Activated CD8-positive, alpha-beta memory T cell treated with anti-CD3 and anti-CD28 coated beads for 48 hours (primary cell): ENCODE data around the gene RGS17.

Experiments
- DNase-seq, 3 experiments: peaks; one replicate each; pipeline ENCODE4 v3.0.0-alpha.2; 2020; ENCODE audit warnings: low read depth in 2 of 3, low spot score in 2 of 3

RGS17 gene

DNA sequence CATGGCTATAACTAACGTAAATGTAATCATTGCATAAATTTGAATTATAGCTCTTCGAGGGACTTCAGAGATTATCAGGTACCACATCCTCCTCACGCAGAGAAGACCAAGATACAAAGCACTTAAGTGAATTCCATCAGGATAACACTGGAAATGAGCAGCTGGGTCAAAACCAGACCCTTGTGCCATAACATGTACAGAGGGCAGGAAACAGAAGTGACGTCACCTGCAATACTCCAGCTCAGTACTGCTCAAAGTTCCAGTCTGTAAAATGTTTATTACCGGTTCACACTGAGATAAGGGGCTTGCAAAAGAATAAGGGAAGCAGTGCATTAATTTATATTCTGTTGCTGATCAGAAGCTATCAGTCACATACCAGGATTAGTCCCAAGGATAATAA lies 45.8 kb downstream of the RGS17 start:
- no peak for DNase-seq

- no peak for DNase-seq
These were observed 46.7 kb downstream of the RGS17 start for GRCh38 chr6:153084393-153084792.

DNA sequence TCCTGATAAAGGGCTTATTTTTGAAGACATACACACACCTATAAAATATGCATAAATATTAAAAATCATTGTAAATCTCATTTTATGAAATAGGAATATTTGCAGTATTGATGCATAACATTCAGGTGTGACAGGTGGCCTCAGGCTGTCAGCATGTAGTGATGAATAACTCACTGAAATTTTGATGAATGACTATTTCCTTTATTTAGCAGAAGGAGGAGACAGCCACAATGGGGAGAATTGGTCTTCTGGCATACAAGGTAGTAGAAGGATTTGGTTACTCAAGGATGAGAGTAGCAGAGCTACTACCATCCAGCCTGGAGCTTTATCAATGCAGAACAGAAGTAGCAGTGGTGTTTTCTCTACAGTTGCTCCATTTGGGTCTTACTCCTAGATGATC lies 47.2 kb downstream of the RGS17 start:
- no peak for DNase-seq

- DNase-seq = no peak
These were observed 49.2 kb downstream of the RGS17 start for GRCh38 chr6:153081914-153082313.

DNA sequence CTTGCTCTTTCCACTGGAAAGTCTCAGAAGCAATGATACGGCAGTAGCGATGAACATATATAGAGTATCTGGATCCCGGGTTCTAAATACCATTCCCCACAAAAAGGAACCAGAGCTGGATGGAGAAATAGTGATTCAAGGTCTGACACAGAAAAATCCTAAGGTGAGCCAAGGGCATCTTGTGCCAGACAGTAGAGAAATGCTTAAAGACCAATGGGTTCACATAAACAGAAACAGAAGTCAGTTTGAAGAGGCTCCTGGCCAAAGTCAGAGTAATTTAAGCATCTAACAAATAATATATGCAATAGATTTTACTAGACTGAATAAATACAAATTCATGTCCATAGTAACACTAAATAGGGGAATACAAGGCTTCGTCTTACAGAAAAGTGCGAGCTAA lies 54.7 kb downstream of the RGS17 start:
- no peak for DNase-seq

- no peak for DNase-seq
These were observed 56.3 kb downstream of the RGS17 start for GRCh38 chr6:153074761-153075160.

DNA sequence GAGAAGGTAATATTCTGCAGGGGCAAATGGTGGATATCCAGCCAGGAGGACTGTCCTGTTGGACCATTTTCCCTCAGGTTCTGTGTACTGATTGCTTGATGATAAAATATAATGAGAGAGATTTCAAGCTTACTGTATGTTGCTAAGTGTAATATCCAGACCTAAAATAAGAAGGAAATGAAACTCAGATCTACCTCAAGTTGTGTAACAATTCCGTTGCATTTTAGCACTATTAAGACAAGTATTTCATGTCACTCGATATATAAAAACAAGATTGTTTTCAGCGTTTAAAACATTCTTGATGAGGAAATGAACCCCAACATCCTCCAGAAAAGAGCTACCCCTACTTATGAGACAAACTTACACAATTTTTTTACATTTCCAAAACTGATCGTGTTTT lies 57.2 kb downstream of the RGS17 start:
- DNase-seq = no peak

DNA sequence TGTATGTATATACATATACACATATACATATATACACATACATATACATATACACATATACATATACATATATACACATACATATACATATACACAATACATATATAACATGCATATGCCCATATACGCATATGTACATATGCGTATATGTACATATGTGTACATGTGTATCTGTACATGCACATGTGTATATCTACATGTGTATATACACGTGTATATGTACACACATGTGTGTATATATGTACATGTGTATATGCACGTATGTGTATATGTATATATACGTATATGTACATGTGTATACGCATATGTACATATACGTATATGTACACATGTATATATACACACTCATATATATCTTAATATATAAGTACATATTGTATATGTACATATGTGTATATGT lies 60.3 kb downstream of the RGS17 start:
- DNase-seq = no peak

GRCh38 chr6:153069897-153070296 lies 61.2 kb downstream of the RGS17 start:
- no peak for DNase-seq

GRCh38 chr6:153065222-153065621 lies 65.9 kb downstream of the RGS17 start:
- no peak for DNase-seq

GRCh38 chr6:153063936-153064335 lies 67.1 kb downstream of the RGS17 start:
- no peak for DNase-seq

DNA sequence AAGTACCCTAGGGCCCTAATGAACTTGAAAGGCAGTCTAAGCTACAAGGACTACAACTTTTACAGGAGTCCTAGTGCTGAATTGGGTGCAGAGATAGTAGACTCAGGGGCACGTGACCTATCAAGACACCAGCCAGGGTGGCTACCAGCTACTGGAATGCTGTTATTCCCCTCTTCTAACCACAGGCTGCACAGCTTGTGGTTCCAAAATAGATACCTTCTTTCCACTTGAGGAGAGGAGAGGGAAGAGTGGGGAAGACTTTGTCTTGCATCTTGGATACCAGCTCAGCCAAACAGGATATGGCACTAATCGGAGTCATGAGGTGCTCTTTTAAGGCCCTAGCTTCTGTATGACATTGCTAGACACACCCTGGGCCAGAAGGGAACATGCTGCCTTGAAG lies 68.6 kb downstream of the RGS17 start:
- no peak for DNase-seq

GRCh38 chr6:153059757-153060156 lies 71.3 kb downstream of the RGS17 start:
- no peak for DNase-seq

DNA sequence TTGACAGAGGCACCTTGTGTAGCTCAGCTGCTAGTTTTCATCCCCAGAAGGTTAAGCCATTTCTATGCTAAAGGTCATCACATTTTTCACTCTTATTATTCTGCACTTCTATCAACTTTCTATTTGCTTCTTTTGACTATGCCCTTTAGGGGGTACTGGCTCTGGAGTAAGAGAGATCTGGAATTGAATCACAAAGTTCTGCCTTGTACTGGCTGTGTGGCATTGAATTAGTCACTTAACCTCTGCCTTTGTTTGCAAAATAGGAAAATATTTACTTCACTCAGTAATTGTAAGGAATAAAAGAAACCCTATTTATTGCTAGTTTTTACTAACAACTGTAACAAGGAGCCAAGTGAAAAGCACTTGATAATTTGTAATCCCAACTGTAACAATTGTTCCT lies 71.8 kb downstream of the RGS17 start:
- no peak for DNase-seq

DNA sequence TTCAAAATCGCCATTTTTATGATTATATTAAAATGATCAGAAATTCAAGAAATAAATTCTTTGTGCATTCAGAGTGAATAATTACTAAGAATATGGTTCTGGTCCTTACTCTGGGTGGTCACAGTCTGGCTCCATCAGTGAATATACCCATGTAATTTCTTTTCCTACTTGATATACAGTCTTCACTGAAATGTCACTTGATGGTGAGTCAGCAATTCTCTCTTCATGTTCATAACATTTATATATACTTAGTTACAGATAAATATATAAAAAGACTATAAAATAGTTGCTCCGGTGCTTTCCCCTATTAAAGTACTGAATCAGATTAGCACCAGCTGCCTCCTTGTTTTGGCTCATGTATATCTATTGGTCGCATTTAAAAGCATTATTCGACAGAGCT lies 72.2 kb downstream of the RGS17 start:
- DNase-seq = no peak

GRCh38 chr6:153058291-153058690 lies 72.8 kb downstream of the RGS17 start:
- DNase-seq = no peak

GRCh38 chr6:153056308-153056707 lies 74.8 kb downstream of the RGS17 start:
- DNase-seq = no peak

DNA sequence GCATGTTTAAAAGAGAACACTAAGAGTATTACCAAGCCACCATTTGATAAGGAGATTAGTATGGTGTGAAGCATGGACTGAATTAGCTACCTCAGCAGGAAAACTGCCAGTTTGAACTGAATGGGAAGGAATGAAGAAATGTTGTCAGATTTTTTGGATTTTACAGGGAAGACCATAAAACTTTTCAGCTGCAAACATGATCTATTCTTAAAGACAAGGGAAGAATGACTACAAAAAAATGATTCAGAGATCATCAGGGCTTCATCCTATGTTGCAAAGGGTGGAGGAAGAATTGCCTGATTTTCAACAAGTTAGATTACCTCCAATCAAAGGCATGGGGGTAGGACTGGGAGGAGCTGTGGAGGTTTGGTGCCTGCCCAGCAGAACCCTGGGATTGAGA lies 79.3 kb downstream of the RGS17 start:
- DNase-seq = no peak

DNA sequence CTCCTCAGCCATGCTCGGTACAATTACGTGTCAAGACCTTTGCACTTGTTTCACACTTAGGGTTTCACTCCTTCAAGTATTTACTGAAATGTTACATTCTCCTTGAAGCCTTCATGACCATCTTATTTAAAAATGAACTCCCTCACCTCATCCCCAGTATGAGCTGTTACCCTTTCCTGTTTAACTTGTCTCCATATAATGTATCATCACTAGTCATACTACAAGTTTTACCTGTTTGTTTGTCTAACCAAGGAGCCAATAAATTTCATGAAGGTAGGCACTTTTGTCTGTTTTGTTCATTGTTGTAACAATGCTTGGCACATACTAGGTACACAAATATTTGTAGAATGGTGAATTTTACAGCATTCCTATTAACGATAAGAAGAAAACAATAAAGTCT lies 82.5 kb downstream of the RGS17 start:
- DNase-seq = no peak

DNA sequence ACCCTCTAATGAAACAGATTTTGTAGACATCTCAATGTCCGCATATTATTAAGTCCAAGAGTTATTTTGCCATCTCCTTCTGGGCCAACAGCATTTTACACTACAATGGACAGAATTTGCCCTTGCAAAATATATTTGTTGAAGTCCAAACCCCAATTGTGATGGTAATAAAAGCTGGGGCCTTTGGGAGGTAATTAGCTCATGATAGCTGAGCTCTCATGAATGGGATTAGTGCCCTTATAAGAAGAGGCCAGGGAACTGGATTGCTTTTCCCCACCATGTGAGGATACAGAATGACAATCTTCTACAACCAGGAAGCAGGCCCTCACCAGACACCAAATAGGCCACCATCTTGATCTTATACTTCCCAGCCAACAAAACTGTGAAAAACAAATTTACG lies 83.7 kb downstream of the RGS17 start:
- DNase-seq = no peak

GRCh38 chr6:153045271-153045670 lies 85.8 kb downstream of the RGS17 start:
- no peak for DNase-seq

DNA sequence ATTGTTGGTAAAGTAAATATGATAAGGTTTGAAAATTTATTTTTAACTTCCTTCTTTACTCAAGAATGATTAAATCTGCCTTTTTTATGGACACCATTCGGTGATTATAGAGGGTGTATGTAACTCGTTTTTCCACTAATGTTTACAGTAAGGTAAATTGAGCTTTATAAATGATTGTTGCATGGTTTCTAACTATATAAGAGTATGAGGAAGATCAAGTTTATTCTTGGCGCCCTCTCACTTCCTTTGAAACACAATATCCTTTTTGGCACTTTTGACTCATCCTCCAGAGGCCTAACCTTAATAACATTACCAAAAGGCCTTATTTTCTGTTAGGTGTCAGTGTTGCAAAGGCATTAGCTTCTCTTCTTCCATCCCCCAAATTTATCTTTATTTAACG lies 86.8 kb downstream of the RGS17 start:
- no peak for DNase-seq

- no peak for DNase-seq
These were observed 87.4 kb downstream of the RGS17 start for GRCh38 chr6:153043719-153044118.

DNA sequence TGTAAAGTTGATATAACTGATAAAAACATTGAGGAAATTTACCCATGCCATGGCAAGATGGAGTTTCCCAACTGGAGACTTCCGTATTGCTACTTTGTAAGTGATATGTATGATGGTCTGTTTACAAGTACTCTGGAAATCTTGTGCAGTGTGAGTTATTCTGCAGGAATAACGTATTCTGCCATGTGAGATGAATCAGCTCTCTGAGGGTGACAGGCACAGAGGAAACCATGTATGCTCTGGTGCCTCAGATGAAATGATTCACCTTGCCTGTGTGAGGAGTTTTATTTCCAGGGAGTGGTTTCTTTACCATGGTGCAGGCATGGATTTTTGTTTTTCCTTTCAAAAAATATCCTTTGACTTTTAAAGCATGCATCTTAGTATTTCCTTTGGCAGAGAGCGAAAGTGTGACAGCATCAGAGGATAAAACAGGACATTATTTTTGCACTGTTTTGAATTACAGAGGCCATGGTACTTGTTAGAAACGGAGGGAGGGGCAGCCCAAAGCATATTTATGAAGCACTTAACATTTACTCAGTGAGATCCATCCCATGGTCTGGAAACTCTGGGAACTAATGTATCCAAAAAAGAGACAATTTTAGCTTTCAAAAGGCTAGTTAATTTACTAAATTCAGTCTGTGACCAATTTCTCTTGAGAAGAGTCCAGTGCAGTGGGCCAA lies 92.6 kb downstream of the RGS17 start:
- DNase-seq = no peak
